SK-N-SH (cell line): ENCODE data around the gene OTUD6A. TPM values are rescaled to one million over a fixed set of nuclear protein-coding genes. Genes with fewer than 3 reads are reported as not detected.

ENCODE experiments used
- CTCF ChIA-PET: fragments of 300-600, 350-600 bp; formaldehyde crosslinking; extraction: SDS; loops from one replicate; lab custom pipeline; 2021; lab: Yijun Ruan, JAX
- POLR2A ChIA-PET: fragments of 350-600 bp; sonication (Branson Sonifier 250); formaldehyde crosslinking; extraction: SDS; loops from one replicate; lab custom pipeline; 2020; ENCODE audit warnings: antibody characterized with exemption, inconsistent platforms; lab: Yijun Ruan, JAX
- DNase-seq: peaks from one replicate; pipeline ENCODE4 v3.0.0; 2012
- H2AFZ ChIP-seq: fragments of 200-600 bp; sonication (generic); 2 replicates; pipeline ENCODE4 v1.8.1; 2016; ENCODE audit warnings: antibody characterized with exemption, mild to moderate bottlenecking, low read depth
- H3F3A ChIP-seq: fragments of 200-600 bp; sonication (generic); replicated peaks from 2 replicates; pipeline ENCODE3; 2016; ENCODE audit warnings: antibody characterized with exemption, mild to moderate bottlenecking; ENCODE audit not compliant: insufficient read depth
- H3K27ac ChIP-seq, 2 experiments: fragments of 200-500 bp in 1 of 2; fragments of 200-600 bp in 1 of 2; sonication (Bioruptor generic) in 1 of 2; sonication (generic), shearing (Covaris generic) in 1 of 2; 2 replicates each; pipeline versions ENCODE4 v1.5.1 to v1.6.1; 2014 to 2016; ENCODE audit warnings: low read depth in 2 of 2, inconsistent platforms in 1 of 2, low read length in 1 of 2, mild to moderate bottlenecking in 1 of 2, mixed read lengths in 1 of 2
- H3K27me3 ChIP-seq: fragments of 200-600 bp; sonication (generic), shearing (Covaris generic); 2 replicates; pipeline ENCODE4 v1.6.1; 2016; ENCODE audit warnings: mixed run types; ENCODE audit not compliant: insufficient read depth
- H3K36me3 ChIP-seq, 2 experiments: fragments of 200-500 bp in 1 of 2; fragments of 200-600 bp in 1 of 2; sonication (Bioruptor generic) in 1 of 2; sonication (generic) in 1 of 2; replicated peaks in 1 of 2; 2 replicates each; pipeline versions ENCODE3 to v1.5.1; 2014 to 2016; ENCODE audit warnings: low read length in 1 of 2, mild to moderate bottlenecking in 1 of 2; ENCODE audit not compliant: insufficient read depth in 2 of 2, control insufficient read depth in 1 of 2
- H3K4me1 ChIP-seq, 2 experiments: fragments of 200-500 bp in 1 of 2; fragments of 200-600 bp in 1 of 2; sonication (Bioruptor generic) in 1 of 2; sonication (generic), shearing (Covaris generic) in 1 of 2; 2 replicates each; pipeline versions ENCODE4 v1.5.1 to v1.6.1; 2014 to 2016; ENCODE audit warnings: low read depth in 1 of 2, low read length in 1 of 2, mixed run types in 1 of 2; ENCODE audit not compliant: insufficient read depth in 2 of 2, control insufficient read depth in 1 of 2
- H3K4me2 ChIP-seq: fragments of 200-600 bp; sonication (generic), shearing (Covaris generic); 2 replicates; pipeline ENCODE4 v1.6.1; 2017; ENCODE audit warnings: mixed run types
- H3K4me3 ChIP-seq, 2 experiments: fragments of 200-500 bp in 1 of 2; fragments of 200-600 bp in 1 of 2; sonication (Bioruptor generic) in 1 of 2; sonication (generic), shearing (Covaris generic) in 1 of 2; 2 replicates each; pipeline versions ENCODE4 v1.5.1 to v1.8.1; 2014 to 2016; ENCODE audit warnings: low read depth in 2 of 2, inconsistent platforms in 1 of 2, low read length in 1 of 2, mild to moderate bottlenecking in 1 of 2, mixed read lengths in 1 of 2, moderate library complexity in 1 of 2
- H3K79me2 ChIP-seq: fragments of 200-600 bp; sonication (generic); 2 replicates; pipeline ENCODE4 v1.8.1; 2017; ENCODE audit warnings: mild to moderate bottlenecking; ENCODE audit not compliant: insufficient read depth
- H3K9ac ChIP-seq: fragments of 200-600 bp; sonication (generic); 2 replicates; pipeline ENCODE4 v1.6.1; 2017; ENCODE audit warnings: mixed run types
- H3K9me2 ChIP-seq: fragments of 200-600 bp; sonication (generic); 2 replicates; pipeline ENCODE4 v1.6.1; 2017; ENCODE audit warnings: mixed run types
- H3K9me3 ChIP-seq: fragments of 200-600 bp; sonication (generic); 2 replicates; pipeline ENCODE4 v1.6.1; 2017; ENCODE audit warnings: mixed run types, mild to moderate bottlenecking, moderate library complexity
- H4K20me1 ChIP-seq: fragments of 200-600 bp; sonication (generic); 2 replicates; pipeline ENCODE4 v1.6.1; 2017; ENCODE audit warnings: mild to moderate bottlenecking, mixed run types; ENCODE audit not compliant: insufficient read depth
- CHD2 ChIP-seq: fragments of 150-350 bp; IDR thresholded peaks from 2 replicates; pipeline ENCODE4 v1.6.1; 2018; ENCODE audit warnings: low read length; ENCODE audit not compliant: partially characterized antibody
- ELF1 ChIP-seq: IDR thresholded peaks from 2 replicates; pipeline ENCODE4 v1.4.0; 2012
- FOSL2 ChIP-seq: IDR thresholded peaks from 2 replicates; pipeline ENCODE4 v1.4.0; 2012; ENCODE audit warnings: low read depth, mild to moderate bottlenecking, moderate library complexity, borderline replicate concordance
- FOXJ3 ChIP-seq: sonication (generic); formaldehyde crosslinking; IDR thresholded peaks from 2 replicates; pipeline ENCODE4 v1.5.1; 2020; ENCODE audit warnings: mild to moderate bottlenecking, missing genetic modification reagents
- FOXM1 ChIP-seq: IDR thresholded peaks from 2 replicates; pipeline ENCODE4 v1.4.0; 2012; ENCODE audit warnings: low read depth, mild to moderate bottlenecking
- GABPA ChIP-seq: IDR thresholded peaks from 2 replicates; pipeline ENCODE4 v1.4.0; 2012; ENCODE audit warnings: low read depth, mild to moderate bottlenecking
- GATA2 ChIP-seq: sonication (generic); formaldehyde crosslinking; IDR thresholded peaks from 2 replicates; pipeline ENCODE4 v1.5.0; 2020; ENCODE audit warnings: mild to moderate bottlenecking, missing genetic modification reagents
- JUND ChIP-seq: IDR thresholded peaks from 2 replicates; pipeline ENCODE4 v1.4.0; 2012
- MEF2A ChIP-seq: IDR thresholded peaks from 2 replicates; pipeline ENCODE4 v1.4.0; 2012; ENCODE audit warnings: low read depth, borderline replicate concordance
- NFIC ChIP-seq: IDR thresholded peaks from 2 replicates; pipeline ENCODE4 v1.4.0; 2012; ENCODE audit warnings: borderline replicate concordance
- POLR2AphosphoS5 ChIP-seq: IDR thresholded peaks from 2 replicates; pipeline ENCODE4 v1.6.1; 2012; ENCODE audit warnings: low read depth, low read length
- RFX5 ChIP-seq: IDR thresholded peaks from 2 replicates; pipeline ENCODE4 v1.6.1; 2012; ENCODE audit warnings: mild to moderate bottlenecking, improper control_type of control experiment, low read length
- RXRA ChIP-seq: IDR thresholded peaks from 2 replicates; pipeline ENCODE4 v1.4.0; 2012; ENCODE audit warnings: low read depth, mild to moderate bottlenecking, borderline replicate concordance
- SMC3 ChIP-seq: IDR thresholded peaks from 2 replicates; pipeline ENCODE4 v1.6.1; 2012; ENCODE audit warnings: low read depth, low read length, improper control_type of control experiment
- TAF1 ChIP-seq: IDR thresholded peaks from 2 replicates; pipeline ENCODE4 v1.6.1; 2012; ENCODE audit warnings: low read depth, mild to moderate bottlenecking, low read length, moderate library complexity, borderline replicate concordance
- USF2 ChIP-seq: fragments of 150-350 bp; IDR thresholded peaks from 2 replicates; pipeline ENCODE4 v1.6.1; 2017; ENCODE audit warnings: antibody characterized with exemption, low read length, low read depth, borderline replicate concordance
- ZBTB33 ChIP-seq: IDR thresholded peaks from 2 replicates; pipeline ENCODE4 v1.4.0; 2012; ENCODE audit warnings: low read depth, borderline replicate concordance
- WGBS: methylation state at CpG from one replicate; pipeline ENCODE4 v1.1.6; 2017; ENCODE audit warnings: low lambda C conversion rate; 5-methylcytosine and 5-hydroxymethylcytosine counted together
- polyA plus RNA-seq, 3 experiments: library from polyadenylated mRNA; depleted of rRNA; stranded (reverse); fragments of >200 nt; gene quantifications; 2 replicates each; pipeline ENCODE4 v1.2.3, GENCODE V29; 2012

OTUD6A gene
- polyA plus RNA-seq, 1 of the 3 experiments (the other 2 are of a cell fraction): not detected

GRCh38 chrX:70054391-70054790, 7.9 kb upstream of the OTUD6A start:
- no peaks in the 10 kb centered on the region for H3K4me1 ChIP-seq
- H3K9ac ChIP-seq: no peak overlapping the region
- 34% methylated on average over 5 of the region's 5 CpGs for WGBS
- no peaks in the 10 kb centered on the region for H3K36me3 ChIP-seq
- H3K27me3 ChIP-seq: no peaks in the 10 kb centered on the region; the same call in 1 of the 2 replicates
- ChIA-PET POLR2A (no interaction called here), CTCF (interaction anchor here (1.5 kb wide), 1 partner anchor 24 kb away, joined by 5 read pairs; no protein-coding TSS in a partner anchor)
- H3K9me3 ChIP-seq: no peaks in the 10 kb centered on the region
- H3K4me2 ChIP-seq: no peak overlapping the region
- H4K20me1 ChIP-seq: no peaks in the 10 kb centered on the region
- H3K9me2 ChIP-seq: no peaks in the 10 kb centered on the region
- no peaks in the 10 kb centered on the region for H3F3A ChIP-seq
- no peaks in the 10 kb centered on the region for H3K79me2 ChIP-seq
- no peak overlapping the region for H2AFZ ChIP-seq
- H3K27ac ChIP-seq: no peak overlapping the region
- no peak for DNase-seq
- no peak overlapping the region for H3K4me3 ChIP-seq
- TF ChIP-seq FOXM1 (no peak), RXRA (no peak)

- H3K9me3 ChIP-seq: no peaks in the 10 kb centered on the region
- ChIA-PET CTCF (interaction anchor here (0.9 kb wide), 1 partner anchor 622 kb away, joined by 3 read pairs; no protein-coding TSS in a partner anchor), POLR2A (no interaction called here)
- WGBS: 63% methylated on average over 40 of the region's 52 CpGs
- H3K79me2 ChIP-seq: no peaks in the 10 kb centered on the region
- no peaks in the 10 kb centered on the region for H3K9me2 ChIP-seq
- no peaks in the 10 kb centered on the region for H3F3A ChIP-seq
- H3K27ac ChIP-seq: no peak overlapping the region
- H4K20me1 ChIP-seq: no peaks in the 10 kb centered on the region
- no peak overlapping the region for H2AFZ ChIP-seq
- H3K9ac ChIP-seq: no peak overlapping the region
- H3K4me1 ChIP-seq: no peaks in the 10 kb centered on the region
- no peak for TF ChIP-seq CHD2
- no peak for TF ChIP-seq POLR2AphosphoS5
- no peak for TF ChIP-seq FOXM1
- TF ChIP-seq, all 33 proteins: peak for 0
- no peaks in the 10 kb centered on the region for H3K36me3 ChIP-seq
- H3K27me3 ChIP-seq: peaks cover 4% of the 10 kb centered on the region; the same call in 1 of the 2 replicates
- no peak for DNase-seq
- no peak overlapping the region for H3K4me2 ChIP-seq
- no peak overlapping the region for H3K4me3 ChIP-seq
Measured at GRCh38 chrX:70062961-70063550, 799 bp downstream of the OTUD6A start.

- Histone ChIP-seq H2AFZ (no peak overlapping the region), H3K27ac (no peak overlapping the region), H3K9me2 (no peaks in the 10 kb centered on the region), H3K27me3 (peaks cover 4% of the 10 kb centered on the region; the same call in 1 of the 2 replicates), H4K20me1 (no peaks in the 10 kb centered on the region), H3F3A (no peaks in the 10 kb centered on the region), H3K9me3 (no peaks in the 10 kb centered on the region), H3K9ac (no peak overlapping the region), H3K36me3 (no peaks in the 10 kb centered on the region), H3K4me2 (no peak overlapping the region), H3K4me3 (no peak overlapping the region), H3K4me1 (no peaks in the 10 kb centered on the region), H3K79me2 (no peaks in the 10 kb centered on the region)
- CTCF ChIA-PET: no interaction called here
- POLR2A ChIA-PET: no interaction called here
- DNase-seq: no peak
- no peak for TF ChIP-seq MEF2A
- no peak for TF ChIP-seq FOXJ3 (CRISPR knock-in tag)
- no peak for TF ChIP-seq USF2
- no peak for TF ChIP-seq TAF1
- TF ChIP-seq RXRA: no peak
- no peak for TF ChIP-seq SMC3
- TF ChIP-seq RFX5: no peak
- TF ChIP-seq ELF1: no peak
- no peak for TF ChIP-seq FOSL2
- TF ChIP-seq POLR2AphosphoS5: no peak
- no peak for TF ChIP-seq NFIC
- TF ChIP-seq ZBTB33: no peak
- TF ChIP-seq GATA2 (CRISPR knock-in tag): no peak
- TF ChIP-seq GABPA: no peak
- no peak for TF ChIP-seq JUND
- 35% methylated on average over 7 of the region's 7 CpGs for WGBS
Measured at GRCh38 chrX:70066646-70067045, 4.4 kb downstream of the OTUD6A start.
